H9 (cell line): ENCODE results near the gene NECTIN4. TPM values are rescaled to one million over a fixed set of nuclear protein-coding genes. Genes with fewer than 3 reads are reported as not detected.

Source experiments
- DNase-seq: peaks from one replicate; pipeline ENCODE4 v3.0.0-alpha.2; 2017
- H2AFZ ChIP-seq: one replicate; pipeline ENCODE4 v1.6.1; 2013; ENCODE audit warnings: mild to moderate bottlenecking, low read length, control low read depth, moderate library complexity
- H2AK5ac ChIP-seq: 2 replicates; pipeline ENCODE4 v1.6.1; 2013; ENCODE audit warnings: low read length, control low read depth, mixed read lengths; ENCODE audit not compliant: insufficient read length
- H2BK120ac ChIP-seq: one replicate; pipeline ENCODE4 v1.6.1; 2013; ENCODE audit warnings: low read depth, mild to moderate bottlenecking, low read length, control low read depth, inconsistent platforms; ENCODE audit not compliant: poor library complexity, severe bottlenecking
- H2BK12ac ChIP-seq: 2 replicates; pipeline ENCODE4 v1.6.1; 2013; ENCODE audit warnings: low read length, control low read depth, mixed read lengths, low read depth; ENCODE audit not compliant: insufficient read length
- H2BK15ac ChIP-seq: 2 replicates; pipeline ENCODE4 v1.6.1; 2013; ENCODE audit warnings: low read depth, low read length, control low read depth
- H2BK20ac ChIP-seq: one replicate; pipeline ENCODE4 v1.6.1; 2013; ENCODE audit warnings: low read depth, mild to moderate bottlenecking, low read length, control low read depth, inconsistent platforms; ENCODE audit not compliant: poor library complexity, severe bottlenecking
- H2BK5ac ChIP-seq: 2 replicates; pipeline ENCODE4 v1.6.1; 2013; ENCODE audit warnings: low read length, control low read depth, mixed read lengths; ENCODE audit not compliant: insufficient read length
- H3K14ac ChIP-seq: 2 replicates; pipeline ENCODE4 v1.6.1; 2013; ENCODE audit warnings: low read length, control low read depth; ENCODE audit not compliant: insufficient read depth
- H3K18ac ChIP-seq: 2 replicates; pipeline ENCODE4 v1.6.1; 2013; ENCODE audit warnings: low read depth, mild to moderate bottlenecking, mixed read lengths, low read length, control low read depth; ENCODE audit not compliant: insufficient read length
- H3K23ac ChIP-seq: 2 replicates; pipeline ENCODE4 v1.6.1; 2013; ENCODE audit warnings: low read length, control low read depth, mixed read lengths, low read depth; ENCODE audit not compliant: insufficient read length
- H3K23me2 ChIP-seq: 2 replicates; pipeline ENCODE4 v1.6.1; 2013; ENCODE audit warnings: low read depth, mild to moderate bottlenecking, mixed read lengths, low read length, control low read depth; ENCODE audit not compliant: insufficient read length, poor library complexity, severe bottlenecking
- H3K27ac ChIP-seq: 2 replicates; pipeline ENCODE4 v1.5.1; 2013; ENCODE audit warnings: low read length, control low read depth, mixed read lengths, low read depth; ENCODE audit not compliant: insufficient read length
- H3K27me3 ChIP-seq: 2 replicates; pipeline ENCODE4 v1.6.1; 2013; ENCODE audit warnings: low read length, control low read depth, inconsistent platforms; ENCODE audit not compliant: insufficient read depth
- H3K4ac ChIP-seq: 2 replicates; pipeline ENCODE4 v1.6.1; 2013; ENCODE audit warnings: low read depth, mild to moderate bottlenecking, control low read depth, inconsistent platforms, low read length, moderate library complexity
- H3K4me1 ChIP-seq: 2 replicates; pipeline ENCODE4 v1.6.1; 2013; ENCODE audit warnings: low read length, control low read depth, inconsistent platforms; ENCODE audit not compliant: insufficient read depth
- H3K4me2 ChIP-seq: 2 replicates; pipeline ENCODE4 v1.6.1; 2013; ENCODE audit warnings: low read length, control low read depth, mixed read lengths; ENCODE audit not compliant: insufficient read length, insufficient read depth
- H3K56ac ChIP-seq: 2 replicates; pipeline ENCODE4 v1.6.1; 2013; ENCODE audit warnings: low read depth, mild to moderate bottlenecking, mixed read lengths, low read length, control low read depth; ENCODE audit not compliant: insufficient read length
- H3K79me1 ChIP-seq: 2 replicates; pipeline ENCODE4 v1.6.1; 2013; ENCODE audit warnings: low read depth, mild to moderate bottlenecking, moderate library complexity, low read length, control low read depth, inconsistent platforms; ENCODE audit not compliant: insufficient read depth, poor library complexity, severe bottlenecking
- H3K79me2 ChIP-seq: 2 replicates; pipeline ENCODE4 v1.6.1; 2013; ENCODE audit warnings: low read length, control low read depth, inconsistent platforms; ENCODE audit not compliant: insufficient read depth
- H3K9ac ChIP-seq: 2 replicates; pipeline ENCODE4 v1.6.1; 2013; ENCODE audit warnings: low read length, control low read depth, mixed read lengths; ENCODE audit not compliant: insufficient read length; ENCODE audit errors: extremely low read depth
- H3K9me3 ChIP-seq: one replicate; pipeline ENCODE4 v1.6.1; 2013; ENCODE audit warnings: low read depth, low read length, inconsistent platforms; ENCODE audit not compliant: control insufficient read depth
- H3T11ph ChIP-seq: one replicate; pipeline ENCODE4 v1.6.1; 2013; ENCODE audit warnings: mild to moderate bottlenecking, low read length, control low read depth, inconsistent platforms
- H4K20me1 ChIP-seq: one replicate; pipeline ENCODE4 v1.6.1; 2013; ENCODE audit not compliant: control insufficient read depth, insufficient read length, insufficient read depth
- H4K5ac ChIP-seq: 2 replicates; pipeline ENCODE4 v1.6.1; 2013; ENCODE audit warnings: low read depth, mild to moderate bottlenecking, mixed read lengths, low read length, control low read depth; ENCODE audit not compliant: insufficient read length
- H4K8ac ChIP-seq: replicated peaks from 2 replicates; pipeline ENCODE4 v1.6.1; 2013; ENCODE audit warnings: low read length, control low read depth, mixed read lengths, low read depth; ENCODE audit not compliant: insufficient read length
- H4K91ac ChIP-seq: 2 replicates; pipeline ENCODE4 v1.6.1; 2013; ENCODE audit warnings: low read depth, mild to moderate bottlenecking, moderate library complexity, mixed read lengths, low read length, control low read depth; ENCODE audit not compliant: insufficient read length
- H3K27ac Mint-ChIP-seq, 3 experiments: 2 replicates in 2 of 3; 3 replicates in 1 of 3; pipeline ENCODE4 v1.8.0; 2020 to 2021; ENCODE audit warnings: mixed read lengths in 3 of 3, mild to moderate bottlenecking in 1 of 3, moderate library complexity in 1 of 3
- H3K27me3 Mint-ChIP-seq: 2 replicates; pipeline ENCODE4 v1.8.0; 2021; ENCODE audit warnings: low read depth, mild to moderate bottlenecking, moderate library complexity, mixed read lengths
- H3K36me3 Mint-ChIP-seq, 3 experiments: 2 replicates in 2 of 3; 3 replicates in 1 of 3; pipeline ENCODE4 v1.8.0; 2020 to 2021; ENCODE audit warnings: low read depth in 3 of 3, mixed read lengths in 3 of 3; ENCODE audit not compliant: insufficient read depth in 1 of 3
- H3K4me1 Mint-ChIP-seq, 2 experiments: 2 replicates each; pipeline ENCODE4 v1.8.0; 2020; ENCODE audit warnings: mixed read lengths in 2 of 2
- H3K4me3 Mint-ChIP-seq, 2 experiments: 2 replicates in 1 of 2; 3 replicates in 1 of 2; pipeline ENCODE4 v1.8.0; 2020 to 2021; ENCODE audit warnings: mild to moderate bottlenecking in 2 of 2, mixed read lengths in 2 of 2, moderate library complexity in 1 of 2
- H3K9me3 Mint-ChIP-seq, 2 experiments: 2 replicates in 1 of 2; 3 replicates in 1 of 2; pipeline ENCODE4 v1.8.0; 2020; ENCODE audit warnings: mild to moderate bottlenecking in 2 of 2, mixed read lengths in 2 of 2, moderate library complexity in 1 of 2
- WGBS: extraction: QIAGEN DNeasy Blood & Tissue Kit; methylation state at CpG from one replicate; pipeline ENCODE4 v1.1.7; 2013; ENCODE audit warnings: missing lambda C conversion rate, low lambda C conversion rate, mixed read lengths; ENCODE audit not compliant: insufficient read length; ENCODE audit errors: extremely low coverage; 5-methylcytosine and 5-hydroxymethylcytosine counted together
- total RNA-seq: library from RNA; stranded (reverse); gene quantifications from 2 replicates; pipeline ENCODE4 v1.2.1, GENCODE V29; 2021
- TF ChIP-seq, protein P1 (sequence below): fragments of 200-600 bp; sonication (generic); conservative IDR thresholded peaks from 3 replicates; pipeline ENCODE4 v1.8.0; 2021; ENCODE audit warnings: antibody characterized with exemption, mild to moderate bottlenecking

The NECTIN4 gene
- total RNA-seq, 1 experiment from 2014 or later: 0.33 TPM

DNA sequence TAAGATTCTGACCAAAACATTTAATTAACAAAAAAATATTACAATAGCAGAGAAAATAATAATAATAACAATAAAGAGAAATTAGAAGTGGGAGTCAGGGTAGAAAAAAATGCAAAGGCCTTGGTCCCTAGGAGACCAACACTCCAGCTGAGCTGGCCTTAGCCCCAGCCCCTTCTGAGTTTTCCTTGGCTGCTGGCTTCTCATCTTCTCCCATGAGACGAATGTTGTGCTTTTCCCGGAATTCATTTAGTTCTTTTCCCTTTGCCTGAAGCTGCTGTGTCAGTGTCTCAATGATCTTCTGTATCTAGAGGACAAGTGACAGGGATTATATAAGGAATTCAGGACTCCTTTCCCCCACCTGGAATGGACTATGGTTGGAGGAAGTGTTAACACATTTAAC, 11.2 kb upstream of the NECTIN4 start:
- Mint-ChIP-seq H3K27me3 (peaks cover 4% of the 10 kb centered on the region; the same call in 1 of the 2 replicates), H3K27ac (no peak overlapping the region; a peak in 1 of 7 replicates), H3K9me3 (no peaks in the 10 kb centered on the region; a peak in 1 of 5 replicates), H3K36me3 (peaks cover 7 to 28% (median 23%) of the 10 kb centered on the region in 3 experiments), H3K4me1 (peaks cover 8 to 9% of the 10 kb centered on the region in 2 experiments), H3K4me3 (no peak overlapping the region)
- Histone ChIP-seq H2AK5ac (no peak overlapping the region), H4K20me1 (no peaks in the 10 kb centered on the region), H2BK120ac (no peak overlapping the region), H2BK12ac (no peak overlapping the region), H3K79me1 (no peaks in the 10 kb centered on the region), H4K8ac (no peak overlapping the region), H2AFZ (no peak overlapping the region), H3K9ac (no peak overlapping the region), H4K5ac (no peak overlapping the region), H3K56ac (no peak overlapping the region), H3K14ac (no peak overlapping the region), H3K23me2 (peaks cover 10% of the 10 kb centered on the region), H3K4me2 (no peak overlapping the region), H3K18ac (no peak overlapping the region), H3K9me3 (no peaks in the 10 kb centered on the region), H2BK5ac (no peak overlapping the region), H2BK15ac (no peak overlapping the region), H3K4me1 (no peaks in the 10 kb centered on the region), H3K4ac (no peak overlapping the region), H3K23ac (no peak overlapping the region), H3K27me3 (no peaks in the 10 kb centered on the region), H3T11ph (no peak overlapping the region), H4K91ac (no peak overlapping the region), H3K27ac (no peak overlapping the region), H2BK20ac (no peak overlapping the region), H3K79me2 (no peaks in the 10 kb centered on the region)
- no peak for DNase-seq
- no CpG with 5 or more reads among the region's 2 CpGs for WGBS
- TF ChIP-seq, protein P1, sequence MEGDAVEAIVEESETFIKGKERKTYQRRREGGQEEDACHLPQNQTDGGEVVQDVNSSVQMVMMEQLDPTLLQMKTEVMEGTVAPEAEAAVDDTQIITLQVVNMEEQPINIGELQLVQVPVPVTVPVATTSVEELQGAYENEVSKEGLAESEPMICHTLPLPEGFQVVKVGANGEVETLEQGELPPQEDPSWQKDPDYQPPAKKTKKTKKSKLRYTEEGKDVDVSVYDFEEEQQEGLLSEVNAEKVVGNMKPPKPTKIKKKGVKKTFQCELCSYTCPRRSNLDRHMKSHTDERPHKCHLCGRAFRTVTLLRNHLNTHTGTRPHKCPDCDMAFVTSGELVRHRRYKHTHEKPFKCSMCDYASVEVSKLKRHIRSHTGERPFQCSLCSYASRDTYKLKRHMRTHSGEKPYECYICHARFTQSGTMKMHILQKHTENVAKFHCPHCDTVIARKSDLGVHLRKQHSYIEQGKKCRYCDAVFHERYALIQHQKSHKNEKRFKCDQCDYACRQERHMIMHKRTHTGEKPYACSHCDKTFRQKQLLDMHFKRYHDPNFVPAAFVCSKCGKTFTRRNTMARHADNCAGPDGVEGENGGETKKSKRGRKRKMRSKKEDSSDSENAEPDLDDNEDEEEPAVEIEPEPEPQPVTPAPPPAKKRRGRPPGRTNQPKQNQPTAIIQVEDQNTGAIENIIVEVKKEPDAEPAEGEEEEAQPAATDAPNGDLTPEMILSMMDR: no peak
